K562 (cell line): ENCODE measurements around the gene PPP1R12C. TPM values are rescaled to one million over a fixed set of nuclear protein-coding genes. Genes with fewer than 3 reads are reported as not detected.

Experiments
- ATAC-seq: fragments of 200-7000 bp; cut with Tn5 transposase; 3 replicates; pipeline ENCODE4 v1.9.1; 2020; ENCODE audit warnings: moderate library complexity
- BruUV-seq: library from RNA; stranded (reverse); fragments of 400-500 nt; replicated peaks from 2 replicates; lab custom pipeline; 2021; lab: Mats Ljungman, UMichigan
- CTCF ChIA-PET: fragments of 300-600 bp; formaldehyde crosslinking; extraction: SDS; loops from one replicate; lab custom pipeline; 2021; ENCODE audit warnings: low intra/inter-chr PET ratio; lab: Yijun Ruan, JAX
- POLR2A ChIA-PET: fragments of 300-600, 350-650 bp; sonication (Branson Sonifier 250); formaldehyde crosslinking; extraction: SDS; loops from one replicate; lab custom pipeline; 2021; ENCODE audit warnings: antibody characterized with exemption, inconsistent platforms; lab: Yijun Ruan, JAX
- DNase-seq, 4 experiments: peaks; one replicate each; pipeline versions ENCODE4 v3.0.0 to v3.0.0-alpha.2; 2011 to 2018; ENCODE audit warnings: low spot score in 3 of 4, mixed read lengths in 3 of 4; ENCODE audit errors: extremely low read depth in 1 of 4
- FAIRE-seq: peaks from 2 replicates; lab custom pipeline; 2011; peaks lifted over from hg19 to GRCh38; lab: Jason Lieb, UNC
- H2AFZ ChIP-seq: 2 replicates; pipeline ENCODE4 v1.6.0; 2011; ENCODE audit warnings: low read depth, low read length, control low read depth, inconsistent platforms
- H3K27ac ChIP-seq: fragments of 200-600 bp; 3 replicates; pipeline ENCODE4 v1.8.0; 2011; ENCODE audit warnings: low read depth, mild to moderate bottlenecking, control low read depth, inconsistent platforms, low read length, moderate library complexity, mixed read lengths; ENCODE audit errors: extremely low read depth
- H3K27me3 ChIP-seq, 2 experiments: fragments of 300-600 bp in 1 of 2; 2 replicates in 1 of 2; 3 replicates in 1 of 2; pipeline versions ENCODE4 v1.6.0 to v1.8.0; 2011; ENCODE audit warnings: inconsistent platforms in 2 of 2, low read length in 2 of 2, mild to moderate bottlenecking in 1 of 2, mixed read lengths in 1 of 2, moderate library complexity in 1 of 2; ENCODE audit not compliant: control insufficient read depth in 2 of 2, insufficient read depth in 2 of 2
- H3K36me3 ChIP-seq: fragments of 300-600 bp; 3 replicates; pipeline ENCODE4 v1.8.0; 2011; ENCODE audit warnings: mild to moderate bottlenecking, low read length, inconsistent platforms; ENCODE audit not compliant: control insufficient read depth, insufficient read depth
- H3K4me1 ChIP-seq, 2 experiments: fragments of 200-600 bp in 1 of 2; replicated peaks in 1 of 2; 2 replicates in 1 of 2; 3 replicates in 1 of 2; pipeline versions ENCODE4 v1.5.1 to v1.8.0; 2011; ENCODE audit warnings: inconsistent platforms in 2 of 2, low read length in 2 of 2, mild to moderate bottlenecking in 1 of 2, mixed read lengths in 1 of 2, moderate library complexity in 1 of 2; ENCODE audit not compliant: control insufficient read depth in 2 of 2, insufficient read depth in 2 of 2
- H3K4me2 ChIP-seq: 2 replicates; pipeline ENCODE4 v1.6.1; 2011; ENCODE audit warnings: low read length, control low read depth, inconsistent platforms, mixed read lengths; ENCODE audit not compliant: insufficient read depth
- H3K4me3 ChIP-seq: fragments of 200-600 bp; sonication (generic), shearing (Covaris generic); 2 replicates; pipeline ENCODE4 v1.5.1; 2016; ENCODE audit warnings: control low read depth, inconsistent platforms
- H3K79me2 ChIP-seq: fragments of 200-600 bp; 3 replicates; pipeline ENCODE4 v1.8.0; 2011; ENCODE audit warnings: low read length, inconsistent platforms; ENCODE audit not compliant: control insufficient read depth, insufficient read depth
- H3K9ac ChIP-seq, 2 experiments: 2 replicates each; pipeline versions ENCODE4 v1.6.0 to v1.6.1; 2011; ENCODE audit warnings: low read depth in 2 of 2, low read length in 2 of 2, control low read depth in 1 of 2, inconsistent platforms in 1 of 2, mild to moderate bottlenecking in 1 of 2, mixed read lengths in 1 of 2; ENCODE audit not compliant: insufficient read depth in 1 of 2
- H3K9me1 ChIP-seq: one replicate; pipeline ENCODE4 v1.6.0; 2011; ENCODE audit warnings: inconsistent platforms, mild to moderate bottlenecking, low read length, moderate library complexity; ENCODE audit not compliant: control insufficient read depth, insufficient read depth
- H3K9me3 ChIP-seq: replicated peaks from 2 replicates; pipeline ENCODE4 v1.5.1; 2011; ENCODE audit warnings: low read depth, low read length, inconsistent platforms; ENCODE audit not compliant: control insufficient read depth, insufficient read depth
- H4K20me1 ChIP-seq: replicated peaks from 2 replicates; pipeline ENCODE4 v1.6.1; 2011; ENCODE audit warnings: low read length, inconsistent platforms, mixed read lengths; ENCODE audit not compliant: control insufficient read depth, insufficient read depth
- EZH2 ChIP-seq: IDR thresholded peaks from 2 replicates; pipeline ENCODE4 v1.6.1; 2012; ENCODE audit warnings: low read depth, mild to moderate bottlenecking, inconsistent platforms, low read length, borderline replicate concordance
- FOXK1 ChIP-seq: sonication (generic); formaldehyde crosslinking; IDR thresholded peaks from 2 replicates; pipeline ENCODE4 v1.8.0; 2022; ENCODE audit warnings: missing genetic modification reagents, mild to moderate bottlenecking, borderline replicate concordance
- HCFC1 ChIP-seq: IDR thresholded peaks from 2 replicates; pipeline ENCODE4 v1.6.1; 2012; ENCODE audit warnings: low read depth, low read length, improper control_type of control experiment
- HDAC1 ChIP-seq, 2 experiments: fragments of 450-650 bp; IDR thresholded peaks; 2 replicates each; pipeline ENCODE4 v1.6.1; 2016 to 2017; ENCODE audit warnings: inconsistent platforms in 1 of 2, mild to moderate bottlenecking in 1 of 2, moderate library complexity in 1 of 2
- HSF4 ChIP-seq: fragments of 250-450 bp; sonication (Bioruptor Pico); IDR thresholded peaks from 2 replicates; pipeline ENCODE4 v2.1.2; 2022; ENCODE audit warnings: mild to moderate bottlenecking, moderate library complexity, borderline replicate concordance
- NCOA4 ChIP-seq: fragments of 450-650 bp; IDR thresholded peaks from 2 replicates; pipeline ENCODE4 v1.6.1; 2018; ENCODE audit warnings: mild to moderate bottlenecking; ENCODE audit not compliant: partially characterized antibody
- NCOR1 ChIP-seq: fragments of 450-650 bp; IDR thresholded peaks from 2 replicates; pipeline ENCODE4 v1.6.1; 2016; ENCODE audit warnings: mild to moderate bottlenecking, moderate library complexity
- SIN3A ChIP-seq, 2 experiments: fragments of 150-350 bp in 1 of 2; IDR thresholded peaks; 2 replicates each; pipeline ENCODE4 v1.6.1; 2011 to 2016; ENCODE audit warnings: borderline replicate concordance in 2 of 2, low read depth in 2 of 2, low read length in 2 of 2, mild to moderate bottlenecking in 2 of 2, moderate library complexity in 2 of 2; ENCODE audit not compliant: control insufficient read depth in 1 of 2
- TCF3 ChIP-seq: sonication (generic); formaldehyde crosslinking; IDR thresholded peaks from 2 replicates; pipeline ENCODE4 v1.4.0; 2020; ENCODE audit warnings: mild to moderate bottlenecking, missing genetic modification reagents
- ZNF354B ChIP-seq: fragments of 250-450 bp; sonication (Bioruptor Pico); IDR thresholded peaks from 2 replicates; pipeline ENCODE4 v1.4.0; 2020
- ZNF583 ChIP-seq: fragments of 250-450 bp; sonication (Bioruptor Pico); IDR thresholded peaks from 2 replicates; pipeline ENCODE4 v1.4.0; 2020
- ZNF717 ChIP-seq: fragments of 250-450 bp; sonication (Bioruptor Pico); IDR thresholded peaks from 2 replicates; pipeline ENCODE4 v1.5.0; 2021
- ZNF77 ChIP-seq: fragments of 250-450 bp; sonication (Bioruptor Pico); IDR thresholded peaks from 2 replicates; pipeline ENCODE4 v1.5.0; 2020
- ZNF785 ChIP-seq: fragments of 250-450 bp; sonication (Bioruptor Pico); IDR thresholded peaks from 2 replicates; pipeline ENCODE4 v1.4.0; 2020; ENCODE audit warnings: mild to moderate bottlenecking
- WGBS: fragments of 100-300 bp; shearing (Covaris generic); methylation state at CpG from one replicate; pipeline ENCODE4 v1.1.6; 2016; ENCODE audit warnings: low coverage, mixed read lengths; ENCODE audit not compliant: insufficient coverage; ENCODE audit errors: missing lambda C conversion rate; 5-methylcytosine and 5-hydroxymethylcytosine counted together
- in situ Hi-C: fragments of 300-500 bp; cut with MboI; formaldehyde crosslinking; loops from 4 replicates; pipeline ENCODE4 v1.15.0; 2018; ENCODE audit warnings: inconsistent platforms, mixed read lengths
- intact Hi-C: fragments of 100-400 bp; cut with micrococcal nuclease; formaldehyde crosslinking; loops from 2 replicates; pipeline ENCODE4 v1.14.2; 2022
- polyA plus RNA-seq, 8 experiments: library from polyadenylated mRNA; depleted of rRNA in 4 of 8; stranded (reverse) in 5 of 8; unstranded in 3 of 8; fragments of >200 nt; fragmentation: Nextera tagmentation in 2 of 8; fragmentation: Illumina TruSeq in 1 of 8; extraction: Ambion mirVana in 2 of 8; extraction: Trizol in 1 of 8; gene quantifications; 2 replicates each; pipeline versions ENCODE4 v1.2.1 to v1.2.3, GENCODE V29; 2011 to 2014; ENCODE audit warnings: inconsistent platforms in 1 of 8, missing spikeins in 1 of 8
- total RNA-seq, 7 experiments: library from RNA; depleted of rRNA in 6 of 7; stranded (reverse); fragments of >200 nt in 6 of 7; fragmentation: Illumina TruSeq in 2 of 7; extraction: Trizol in 2 of 7; gene quantifications; 2 replicates each; pipeline versions ENCODE4 v1.2.1 to v1.2.3, GENCODE V29; 2011 to 2021; ENCODE audit warnings: low replicate concordance in 1 of 7
- TF ChIP-seq, protein P1 (sequence below): fragments of 450-650 bp; IDR thresholded peaks from 2 replicates; pipeline ENCODE4 v1.6.1; 2016; ENCODE audit warnings: low read depth, mild to moderate bottlenecking, moderate library complexity

Gene PPP1R12C
- total and polyA plus RNA-seq, 9 of the 15 experiments (the other 6 are each of a cell fraction or from before 2014, with no cell fraction given) = 1.8 to 136 (median 33.7) TPM

DNA sequence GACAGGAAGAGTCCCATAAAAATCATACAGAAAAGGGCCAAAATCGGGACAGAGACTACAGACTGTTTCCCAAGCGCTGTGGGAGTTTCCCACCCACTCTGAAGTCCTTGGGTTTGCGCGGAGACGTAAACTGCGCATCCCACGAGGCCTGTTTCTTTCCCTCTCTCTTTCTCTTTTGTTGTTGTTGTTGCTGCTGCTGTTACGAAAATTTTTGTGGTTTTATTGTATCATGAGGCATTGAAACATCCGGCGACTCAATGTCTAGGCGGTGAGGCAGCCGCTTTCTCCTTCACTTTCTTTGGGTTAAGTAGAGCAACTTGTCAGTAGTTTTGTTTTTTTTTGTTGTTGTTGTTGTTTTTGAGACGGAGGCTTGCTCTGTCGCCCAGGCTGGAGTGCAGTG lies 1.6 kb upstream of the PPP1R12C start:
- H3K27me3 ChIP-seq = no peaks in the 10 kb centered on the region
- intact Hi-C loops (no loop called here), in situ Hi-C loops (no loop called here)
- H2AFZ ChIP-seq = no peak overlapping the region
- peaks cover 6% of the 10 kb centered on the region; the same call in 1 of the 3 replicates for H3K36me3 ChIP-seq
- ChIA-PET CTCF (no interaction called here), POLR2A (interaction anchor here (1.1 to 1.7 kb wide), 2 partner anchors 10 to 288 kb away, joined by 3 to 9 read pairs; partner anchors contain the start of gene UBE2S)
- no peak overlapping the region for H3K4me2 ChIP-seq
- H3K27ac ChIP-seq = no peak overlapping the region; the same call in 2 of the 3 replicates
- H3K9me1 ChIP-seq = peaks cover 4% of the 10 kb centered on the region
- no peaks in the 10 kb centered on the region for H3K9me3 ChIP-seq
- FAIRE-seq = no peak
- BruUV-seq = no TSS peak
- peaks cover 26 to 45% of the 10 kb centered on the region in 2 experiments for H3K4me1 ChIP-seq
- no peak for DNase-seq
- peaks cover 33% of the 10 kb centered on the region for H3K79me2 ChIP-seq
- TF ChIP-seq HDAC1 (IDR thresholded peaks at IDR 0.05) (no peak), ZNF354B (CRISPR knock-in tag) (no peak), NCOA4 (no peak), NCOR1 (no peak), ZNF583 (CRISPR knock-in tag) (no peak), ZNF785 (CRISPR knock-in tag) (no peak), EZH2 (no peak), ZNF77 (CRISPR knock-in tag) (no peak), TCF3 (CRISPR knock-in tag) (no peak), HCFC1 (no peak), HSF4 (CRISPR knock-in tag) (no peak), FOXK1 (CRISPR knock-in tag) (no peak), ZNF717 (CRISPR knock-in tag) (no peak), SIN3A (IDR thresholded peaks at IDR 0.05; ENCODE audit: borderline replicate concordance in 2 of 2, control insufficient read depth in 1 of 2, low read depth in 2 of 2, low read length in 2 of 2) (no peak)
- TF ChIP-seq, protein P1, sequence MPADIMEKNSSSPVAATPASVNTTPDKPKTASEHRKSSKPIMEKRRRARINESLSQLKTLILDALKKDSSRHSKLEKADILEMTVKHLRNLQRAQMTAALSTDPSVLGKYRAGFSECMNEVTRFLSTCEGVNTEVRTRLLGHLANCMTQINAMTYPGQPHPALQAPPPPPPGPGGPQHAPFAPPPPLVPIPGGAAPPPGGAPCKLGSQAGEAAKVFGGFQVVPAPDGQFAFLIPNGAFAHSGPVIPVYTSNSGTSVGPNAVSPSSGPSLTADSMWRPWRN = no peak
- ATAC-seq = no peak
- H4K20me1 ChIP-seq = peaks cover 19% of the 10 kb centered on the region
- 84% methylated on average over 8 of the region's 14 CpGs for WGBS
- H3K9ac ChIP-seq = no peak overlapping the region
- no peak overlapping the region for H3K4me3 ChIP-seq
